Osteocyte (in vitro differentiated cells): ENCODE results near the gene FABP6. TPM values are rescaled to one million over a fixed set of nuclear protein-coding genes. Genes with fewer than 3 reads are reported as not detected.

Source experiments
- DNase-seq: peaks from one replicate; pipeline ENCODE4 v3.0.0; 2021; ENCODE audit warnings: mixed read lengths; ENCODE audit not compliant: unreplicated experiment; ENCODE audit errors: extremely low spot score
- H3K27ac Mint-ChIP-seq: one replicate; pipeline ENCODE4 v1.8.0; 2021; ENCODE audit warnings: mild to moderate bottlenecking, mixed read lengths; ENCODE audit not compliant: unreplicated experiment
- H3K27me3 Mint-ChIP-seq: one replicate; pipeline ENCODE4 v1.8.0; 2021; ENCODE audit warnings: mixed read lengths; ENCODE audit not compliant: unreplicated experiment
- H3K36me3 Mint-ChIP-seq: one replicate; pipeline ENCODE4 v1.8.0; 2021; ENCODE audit warnings: mixed read lengths; ENCODE audit not compliant: unreplicated experiment
- H3K4me1 Mint-ChIP-seq: one replicate; pipeline ENCODE4 v1.8.0; 2021; ENCODE audit warnings: mixed read lengths; ENCODE audit not compliant: unreplicated experiment
- H3K4me3 Mint-ChIP-seq: one replicate; pipeline ENCODE4 v1.8.0; 2021; ENCODE audit warnings: mild to moderate bottlenecking, moderate library complexity, mixed read lengths; ENCODE audit not compliant: unreplicated experiment
- H3K9me3 Mint-ChIP-seq: one replicate; pipeline ENCODE4 v1.8.0; 2021; ENCODE audit warnings: mixed read lengths; ENCODE audit not compliant: unreplicated experiment
- total RNA-seq: library from RNA; stranded (reverse); gene quantifications from 2 replicates; pipeline ENCODE4 v1.2.1, GENCODE V29; 2021
- TF ChIP-seq, protein P1 (sequence below): fragments of 200-600 bp; sonication (generic); IDR thresholded peaks from 2 replicates; pipeline ENCODE4 v1.5.0; 2021; ENCODE audit warnings: antibody characterized with exemption, mild to moderate bottlenecking, moderate library complexity

FABP6 gene
- total RNA-seq, 1 donor from 2014 or later: not detected

DNA sequence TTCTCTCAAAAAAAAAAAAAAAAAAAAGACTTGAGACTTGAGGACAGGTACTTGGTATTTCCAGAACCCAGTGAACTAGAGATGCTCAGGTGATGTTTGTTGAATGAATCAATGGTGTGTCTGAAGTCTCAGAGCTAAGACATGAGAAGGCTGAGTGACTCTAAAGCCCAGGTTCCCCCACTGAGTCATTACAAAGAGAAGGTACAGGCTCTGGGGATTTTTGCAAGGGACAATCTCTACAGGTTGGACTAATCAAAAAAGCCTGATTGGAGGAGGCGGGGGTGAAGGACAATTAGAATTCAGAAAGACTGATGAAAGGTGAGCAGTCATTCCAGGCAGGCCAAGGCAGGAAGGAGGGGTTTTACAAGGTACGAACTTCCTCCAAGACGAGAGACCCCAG lies 8.2 kb upstream of the FABP6 start:
- Mint-ChIP-seq H3K4me3 (no peak overlapping the region), H3K27me3 (peaks cover 7% of the 10 kb centered on the region), H3K9me3 (no peaks in the 10 kb centered on the region), H3K27ac (no peak overlapping the region), H3K4me1 (no peaks in the 10 kb centered on the region), H3K36me3 (no peaks in the 10 kb centered on the region)
- TF ChIP-seq, protein P1, sequence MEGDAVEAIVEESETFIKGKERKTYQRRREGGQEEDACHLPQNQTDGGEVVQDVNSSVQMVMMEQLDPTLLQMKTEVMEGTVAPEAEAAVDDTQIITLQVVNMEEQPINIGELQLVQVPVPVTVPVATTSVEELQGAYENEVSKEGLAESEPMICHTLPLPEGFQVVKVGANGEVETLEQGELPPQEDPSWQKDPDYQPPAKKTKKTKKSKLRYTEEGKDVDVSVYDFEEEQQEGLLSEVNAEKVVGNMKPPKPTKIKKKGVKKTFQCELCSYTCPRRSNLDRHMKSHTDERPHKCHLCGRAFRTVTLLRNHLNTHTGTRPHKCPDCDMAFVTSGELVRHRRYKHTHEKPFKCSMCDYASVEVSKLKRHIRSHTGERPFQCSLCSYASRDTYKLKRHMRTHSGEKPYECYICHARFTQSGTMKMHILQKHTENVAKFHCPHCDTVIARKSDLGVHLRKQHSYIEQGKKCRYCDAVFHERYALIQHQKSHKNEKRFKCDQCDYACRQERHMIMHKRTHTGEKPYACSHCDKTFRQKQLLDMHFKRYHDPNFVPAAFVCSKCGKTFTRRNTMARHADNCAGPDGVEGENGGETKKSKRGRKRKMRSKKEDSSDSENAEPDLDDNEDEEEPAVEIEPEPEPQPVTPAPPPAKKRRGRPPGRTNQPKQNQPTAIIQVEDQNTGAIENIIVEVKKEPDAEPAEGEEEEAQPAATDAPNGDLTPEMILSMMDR: no peak
- no peak for DNase-seq

DNA sequence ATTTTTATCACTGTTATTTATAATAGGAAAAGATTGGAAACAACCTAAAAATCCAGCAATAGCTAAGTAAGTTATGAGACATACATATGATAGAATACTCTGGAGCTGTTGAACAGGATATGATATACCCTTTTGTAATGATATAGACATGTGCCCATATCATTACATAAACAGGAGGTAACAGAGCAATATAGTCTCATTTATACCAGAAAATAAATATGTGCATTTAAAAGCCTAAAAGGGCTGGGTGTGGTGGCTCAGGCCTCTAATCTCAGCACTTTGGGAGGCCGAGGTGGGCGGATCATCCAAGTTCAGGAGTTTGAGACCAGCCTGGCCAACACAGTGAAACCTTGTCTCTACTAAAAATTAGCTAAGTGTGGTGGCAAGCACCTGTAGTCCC lies 2.3 kb upstream of the FABP6 start:
- H3K36me3 Mint-ChIP-seq: no peaks in the 10 kb centered on the region
- H3K4me3 Mint-ChIP-seq: no peak overlapping the region
- H3K27me3 Mint-ChIP-seq: peaks cover 2% of the 10 kb centered on the region
- DNase-seq: no peak
- H3K4me1 Mint-ChIP-seq: no peaks in the 10 kb centered on the region
- H3K27ac Mint-ChIP-seq: no peak overlapping the region
- H3K9me3 Mint-ChIP-seq: no peaks in the 10 kb centered on the region
- TF ChIP-seq, protein P1: no peak

DNA sequence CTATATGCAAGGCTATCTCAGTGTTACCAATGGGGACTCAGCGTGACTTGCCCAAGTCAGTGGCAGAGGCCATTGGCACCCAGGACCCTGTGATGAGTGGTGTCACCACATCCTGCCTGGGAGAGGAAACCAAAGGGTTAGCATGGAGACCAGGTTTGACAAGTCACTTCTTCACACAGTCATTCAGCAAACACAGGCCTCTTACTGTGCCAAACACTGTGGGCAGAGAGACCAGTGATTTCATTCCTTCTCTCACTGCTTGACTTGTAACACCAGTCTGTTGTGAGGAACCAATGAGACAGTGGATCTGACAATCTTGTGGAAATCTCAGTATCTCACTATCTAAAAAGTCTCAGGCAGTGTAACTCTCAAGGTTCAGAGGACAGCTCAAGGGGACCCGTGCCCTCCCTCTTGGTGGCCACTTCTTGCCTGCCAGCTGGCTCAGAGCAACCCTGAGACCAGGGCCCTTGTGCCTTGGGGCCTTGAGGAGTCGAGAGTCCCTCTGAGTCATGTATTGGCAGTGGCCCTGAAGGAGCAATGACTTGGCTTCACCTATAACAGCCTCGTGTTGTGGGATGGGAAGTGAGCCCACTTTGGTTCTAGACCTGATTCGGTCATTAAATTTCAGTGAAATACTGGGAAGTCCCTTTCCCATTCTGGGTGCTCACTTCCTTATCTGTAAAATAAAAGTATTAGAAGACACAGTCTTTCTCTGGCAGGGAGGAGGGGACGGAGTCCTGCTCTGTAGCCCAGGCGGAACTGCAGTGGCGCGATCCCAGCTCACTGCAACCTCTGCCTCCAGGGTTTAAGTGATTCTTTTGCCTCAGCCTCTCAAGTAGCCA lies 1.6 kb downstream of the FABP6 start:
- H3K4me1 Mint-ChIP-seq: no peaks in the 10 kb centered on the region
- H3K4me3 Mint-ChIP-seq: no peak overlapping the region
- TF ChIP-seq, protein P1: no peak
- no peak overlapping the region for H3K27ac Mint-ChIP-seq
- no peak for DNase-seq
- H3K36me3 Mint-ChIP-seq: no peaks in the 10 kb centered on the region
- no peaks in the 10 kb centered on the region for H3K9me3 Mint-ChIP-seq
- peaks cover 2% of the 10 kb centered on the region for H3K27me3 Mint-ChIP-seq

DNA sequence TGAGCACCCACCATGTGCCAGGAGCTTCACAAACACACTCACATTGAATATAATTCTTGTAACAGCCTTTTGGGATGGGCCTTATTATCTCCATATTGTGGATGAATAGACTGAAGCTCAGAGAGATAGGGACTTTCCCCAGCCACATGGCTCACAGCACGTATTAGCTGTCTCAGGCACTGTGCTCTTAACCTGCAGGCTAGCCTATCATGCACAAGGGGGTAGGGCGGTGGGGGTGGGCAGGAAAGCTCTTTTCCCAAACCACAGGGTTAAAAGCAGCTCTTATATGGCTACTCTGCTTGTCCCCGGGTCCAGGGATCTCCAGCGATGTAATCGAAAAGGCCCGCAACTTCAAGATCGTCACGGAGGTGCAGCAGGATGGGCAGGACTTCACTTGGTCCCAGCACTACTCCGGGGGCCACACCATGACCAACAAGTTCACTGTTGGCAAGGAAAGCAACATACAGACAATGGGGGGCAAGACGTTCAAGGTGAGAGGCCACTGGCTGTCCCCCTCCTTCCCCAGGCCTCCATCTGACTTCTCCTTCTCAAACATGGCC lies 2.6 kb downstream of the FABP6 start:
- H3K4me1 Mint-ChIP-seq: no peaks in the 10 kb centered on the region
- no peak overlapping the region for H3K27ac Mint-ChIP-seq
- H3K36me3 Mint-ChIP-seq: no peaks in the 10 kb centered on the region
- H3K4me3 Mint-ChIP-seq: no peak overlapping the region
- DNase-seq: no peak
- no peaks in the 10 kb centered on the region for H3K9me3 Mint-ChIP-seq
- peaks cover 2% of the 10 kb centered on the region for H3K27me3 Mint-ChIP-seq
- TF ChIP-seq, protein P1: no peak

DNA sequence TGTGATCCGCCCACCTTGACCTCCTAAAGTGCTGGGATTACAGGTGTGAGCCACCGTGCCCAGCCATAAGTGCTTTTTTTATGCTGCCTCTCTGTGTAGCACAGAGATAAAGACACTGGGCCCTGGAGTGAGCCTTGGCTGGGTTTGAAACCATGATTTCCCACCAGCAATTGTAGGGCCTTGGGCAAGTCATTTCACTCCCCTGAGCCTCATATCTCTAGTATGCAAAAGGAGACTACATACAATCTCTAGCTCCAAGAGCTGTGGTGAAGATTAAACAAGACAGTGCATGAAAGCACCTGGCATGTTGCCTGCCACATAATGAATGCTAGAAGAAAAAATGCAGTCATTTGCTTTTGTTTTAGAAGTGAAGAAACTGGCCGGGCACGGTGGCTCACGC lies 3.9 kb downstream of the FABP6 start:
- no peak for DNase-seq
- Mint-ChIP-seq H3K27ac (no peak overlapping the region), H3K4me1 (no peaks in the 10 kb centered on the region), H3K36me3 (no peaks in the 10 kb centered on the region), H3K4me3 (no peak overlapping the region), H3K27me3 (peaks cover 2% of the 10 kb centered on the region), H3K9me3 (no peaks in the 10 kb centered on the region)
- TF ChIP-seq, protein P1: no peak
